Right forelimb (tissue), 1 donor: ENCODE results near the gene EDDM3A.
"Not testable (repeated sequence)": the region's sequence is repeated elsewhere in the genome, so short reads cannot be mapped to it uniquely, and the experiment has no call there.

Experiments used
- DNase-seq: peaks from one replicate; pipeline ENCODE4 v3.0.0-alpha.2; 2018

EDDM3A gene, protein sequence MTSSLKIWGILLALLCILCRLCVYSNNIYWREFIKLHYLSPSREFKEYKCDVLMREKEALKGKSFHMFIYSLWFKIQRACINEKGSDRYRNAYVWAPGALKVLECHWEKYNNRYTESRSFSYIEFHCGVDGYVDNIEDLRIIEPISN

GRCh38 chr14:20745571-20746358 lies at the start of gene EDDM3A:
EDDM3A (plus strand) TSS chr14:20745887; CDS start chr14:20747581, 1,694 bp downstream.
- no peak for DNase-seq

DNA sequence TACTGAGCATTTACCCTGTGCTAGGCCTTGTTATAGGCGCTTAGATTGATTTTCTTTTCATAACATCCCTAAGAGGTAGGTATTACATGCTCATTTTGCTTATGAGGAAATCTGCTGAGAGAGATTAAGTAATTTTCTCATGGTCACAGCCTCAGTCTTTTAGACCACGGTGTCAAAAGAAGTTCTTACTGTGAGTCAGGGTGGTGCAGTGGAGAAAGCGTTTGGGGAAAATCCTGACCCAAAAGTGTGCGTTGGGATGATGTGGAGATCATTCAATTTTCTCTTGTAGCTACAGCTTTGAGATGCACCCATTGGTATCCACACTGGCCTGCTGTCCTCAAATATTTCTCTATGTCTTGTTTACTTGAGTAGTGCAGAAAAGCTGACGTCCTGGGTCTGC lies 48.9 kb upstream of the EDDM3A start:
- no peak for DNase-seq

GRCh38 chr14:20697273-20698017 lies 48.2 kb upstream of the EDDM3A start:
- peak; percentile 77 for DNase-seq

GRCh38 chr14:20698018-20698329 lies 47.7 kb upstream of the EDDM3A start:
- DNase-seq = no peak

GRCh38 chr14:20698934-20699333 lies 46.8 kb upstream of the EDDM3A start:
- DNase-seq = no peak

- DNase-seq = no peak
Observed at GRCh38 chr14:20699931-20700330, 45.8 kb upstream of the EDDM3A start.

- DNase-seq = not testable (repeated sequence)
Observed at GRCh38 chr14:20700965-20701364, 44.7 kb upstream of the EDDM3A start.

DNA sequence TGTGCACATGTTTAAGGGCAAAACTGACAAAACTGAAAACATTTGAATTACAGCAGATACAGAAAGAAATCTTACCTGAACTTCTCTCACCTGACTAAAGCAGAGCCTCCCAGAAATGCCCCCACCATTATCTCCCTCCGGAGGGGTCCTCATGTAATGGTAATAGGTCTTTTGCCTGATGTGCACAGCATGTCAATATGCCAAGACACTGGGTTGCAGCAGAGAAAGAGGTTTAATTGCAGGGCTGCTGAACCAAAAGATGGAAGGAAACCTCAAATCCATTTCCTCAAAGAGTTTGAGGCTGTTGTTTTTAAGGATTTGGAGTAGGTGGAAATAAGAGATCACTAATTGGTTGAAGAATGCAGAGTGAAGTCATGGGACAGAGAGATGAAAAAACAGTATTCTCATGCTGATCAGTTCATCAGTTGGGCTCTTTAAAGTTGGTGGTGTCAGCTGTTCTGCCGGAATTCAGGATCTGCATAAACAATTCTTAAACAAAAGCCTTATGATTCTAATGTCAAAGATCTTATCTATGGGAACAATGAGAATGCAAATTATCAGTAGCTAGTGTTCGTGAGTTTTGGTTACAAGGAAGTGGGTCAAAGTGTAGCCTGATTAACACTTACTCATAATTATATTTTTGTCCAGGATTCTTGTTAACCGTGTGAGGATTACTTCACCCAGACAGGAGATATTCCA lies 38.9 kb upstream of the EDDM3A start:
- DNase-seq = no peak

DNA sequence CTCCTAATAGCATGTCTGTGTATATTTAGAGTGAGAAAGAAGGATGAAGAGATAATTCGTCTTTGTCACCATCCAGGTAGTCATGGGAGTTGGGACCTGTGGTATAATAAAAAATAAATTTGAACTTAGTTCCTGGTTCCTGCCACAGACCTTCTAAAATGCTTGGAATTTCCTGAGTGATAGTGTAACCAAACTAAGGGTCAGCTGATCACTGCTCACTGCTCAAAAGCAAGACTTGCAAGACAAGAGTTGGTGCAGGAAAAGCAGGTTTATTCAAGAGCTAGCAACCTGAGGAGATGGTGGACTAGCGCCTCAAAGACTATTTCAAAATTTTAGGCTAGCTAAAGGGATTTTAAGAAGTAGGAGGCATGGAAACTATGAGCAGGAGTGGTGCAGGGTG lies 38.1 kb upstream of the EDDM3A start:
- no peak for DNase-seq

DNA sequence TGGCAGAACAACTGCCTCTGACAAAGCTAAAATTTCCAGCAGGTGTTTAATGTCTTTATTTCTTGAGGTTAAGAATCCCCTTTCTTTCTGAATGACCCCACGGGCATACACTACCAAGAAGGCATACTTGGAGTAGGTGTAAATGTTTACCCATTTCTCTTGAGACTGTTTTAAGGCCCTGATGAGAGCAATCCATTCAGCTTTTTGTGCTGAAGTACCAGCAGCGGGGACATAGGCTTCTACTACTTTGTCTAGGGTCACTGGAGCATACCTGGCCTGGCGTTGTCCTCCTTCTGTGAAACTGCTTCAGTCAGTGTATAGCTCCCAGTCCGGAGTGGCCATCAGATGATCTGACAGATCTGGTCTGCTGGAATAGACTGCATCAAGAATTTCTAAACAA lies 34.4 kb upstream of the EDDM3A start:
- no peak for DNase-seq

DNA sequence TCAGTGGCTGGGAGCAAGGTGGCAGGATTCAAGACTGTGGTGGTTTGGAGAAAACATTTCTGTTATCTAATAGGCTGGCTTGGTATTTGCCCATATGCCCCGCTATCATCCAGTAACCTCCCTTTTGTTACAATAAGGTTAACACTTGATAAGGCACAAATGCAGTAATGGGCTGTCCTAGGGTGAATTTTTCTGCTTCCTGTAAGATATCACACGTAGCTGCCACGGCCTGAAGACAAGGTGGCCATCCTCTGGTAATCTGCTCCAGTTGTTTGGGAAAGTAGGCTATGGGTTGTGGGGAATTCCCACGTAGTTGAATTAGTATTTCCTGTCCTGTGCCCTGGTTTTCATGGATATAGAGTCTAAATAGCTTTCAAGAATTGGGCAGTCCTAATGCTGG lies 34.0 kb upstream of the EDDM3A start:
- no peak for DNase-seq

GRCh38 chr14:20712904-20713303 lies 32.8 kb upstream of the EDDM3A start:
- no peak for DNase-seq

DNA sequence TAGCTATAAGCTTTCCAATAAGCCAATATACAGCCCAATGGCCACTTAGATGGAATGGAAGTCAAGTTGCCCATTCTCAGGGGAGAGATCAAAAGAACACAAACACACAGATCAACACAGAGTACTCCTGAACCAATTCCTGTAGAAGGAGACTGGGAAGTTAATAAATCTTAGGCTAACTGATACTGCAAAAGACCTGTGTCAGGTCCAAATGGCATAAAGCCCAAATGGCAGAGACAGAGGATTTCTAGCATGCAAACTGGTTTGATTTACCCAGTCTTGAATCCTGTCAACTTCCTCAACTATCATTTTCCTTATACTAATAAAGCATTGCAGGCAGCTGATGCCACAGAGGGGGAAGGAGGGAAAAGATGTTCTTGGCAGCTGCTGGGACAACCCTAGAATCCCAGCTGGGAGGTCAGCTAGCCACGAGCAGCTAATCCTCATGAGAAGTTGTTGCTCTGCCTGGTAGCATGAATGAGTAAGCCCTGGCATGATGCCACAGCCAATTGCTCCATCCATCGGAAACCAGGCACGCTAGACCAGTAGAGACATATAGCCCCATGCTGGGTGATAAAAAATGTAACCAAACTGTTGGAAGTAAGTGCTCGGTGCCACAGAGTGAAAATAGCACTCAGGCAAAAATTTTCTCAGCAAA lies 31.0 kb upstream of the EDDM3A start:
- no peak for DNase-seq

DNA sequence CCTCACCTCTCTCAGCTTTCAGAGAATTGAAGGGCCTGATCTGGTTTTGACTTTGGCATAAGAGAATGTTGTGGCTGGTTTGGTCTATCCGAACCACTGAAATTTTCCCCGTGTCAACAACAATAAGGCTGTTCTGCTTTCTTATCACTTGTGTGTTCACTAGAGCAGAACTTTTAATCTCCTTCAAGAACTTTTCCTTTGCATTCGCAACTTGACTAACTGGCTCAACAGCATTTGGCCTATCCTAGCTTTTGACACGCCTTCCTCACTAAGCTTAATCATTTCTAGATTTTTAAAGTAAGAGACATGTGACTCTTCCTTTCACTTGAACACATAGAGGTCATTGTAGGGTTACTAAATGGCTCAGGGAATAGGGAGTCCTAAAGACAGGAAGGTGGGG lies 25.9 kb upstream of the EDDM3A start:
- no peak for DNase-seq

- no peak for DNase-seq
Observed at GRCh38 chr14:20720741-20721140, 24.9 kb upstream of the EDDM3A start.

- no peak for DNase-seq
Observed at GRCh38 chr14:20722016-20722415, 23.7 kb upstream of the EDDM3A start.

- DNase-seq = no peak
Observed at GRCh38 chr14:20723488-20723887, 22.2 kb upstream of the EDDM3A start.

DNA sequence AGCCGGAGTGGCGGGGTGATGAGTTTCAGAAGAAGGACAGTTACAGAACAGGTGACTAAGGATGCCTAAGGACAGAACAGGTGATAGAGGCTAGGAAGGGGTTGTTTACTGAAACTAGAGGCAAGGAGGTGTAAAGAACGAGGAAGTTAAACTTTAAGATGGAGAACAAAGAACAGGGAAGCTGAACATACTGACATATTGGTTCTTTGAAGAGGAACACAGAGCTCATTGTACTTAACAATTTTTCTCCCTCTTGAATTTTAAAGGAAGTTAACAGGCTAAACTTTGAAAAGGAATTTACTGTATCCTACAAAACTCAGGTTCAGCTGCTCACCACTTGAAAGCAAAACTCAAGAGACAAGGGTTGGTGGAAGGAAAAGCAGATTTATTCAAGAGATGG lies 19.6 kb upstream of the EDDM3A start:
- DNase-seq = not testable (repeated sequence)

- no peak for DNase-seq
Observed at GRCh38 chr14:20726531-20726930, 19.2 kb upstream of the EDDM3A start.

DNA sequence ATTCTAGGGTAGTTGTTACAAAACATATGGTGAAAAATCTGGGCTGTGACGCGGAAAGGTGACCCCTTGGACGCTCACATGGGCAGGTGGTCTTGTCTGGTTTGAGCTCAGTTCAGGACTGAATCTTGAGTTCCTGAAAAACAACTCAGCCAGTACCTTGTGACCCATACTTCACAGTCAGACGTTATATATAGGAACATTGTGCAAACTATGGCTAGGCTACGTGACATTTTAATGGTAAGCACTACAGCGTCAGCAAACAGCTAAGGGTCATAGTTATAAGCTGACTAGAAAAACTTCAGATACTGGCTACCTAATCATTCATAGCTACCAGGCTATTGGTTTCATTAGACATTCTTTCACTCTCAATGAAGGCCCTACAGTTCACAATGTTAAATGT lies 14.8 kb upstream of the EDDM3A start:
- no peak for DNase-seq

GRCh38 chr14:20732477-20732876 lies 13.2 kb upstream of the EDDM3A start:
- DNase-seq = no peak

- no peak for DNase-seq
Observed at GRCh38 chr14:20732979-20733635, 12.6 kb upstream of the EDDM3A start.
